ENCODE measurements around the gene KRT82.

The KRT82 gene

DNA sequence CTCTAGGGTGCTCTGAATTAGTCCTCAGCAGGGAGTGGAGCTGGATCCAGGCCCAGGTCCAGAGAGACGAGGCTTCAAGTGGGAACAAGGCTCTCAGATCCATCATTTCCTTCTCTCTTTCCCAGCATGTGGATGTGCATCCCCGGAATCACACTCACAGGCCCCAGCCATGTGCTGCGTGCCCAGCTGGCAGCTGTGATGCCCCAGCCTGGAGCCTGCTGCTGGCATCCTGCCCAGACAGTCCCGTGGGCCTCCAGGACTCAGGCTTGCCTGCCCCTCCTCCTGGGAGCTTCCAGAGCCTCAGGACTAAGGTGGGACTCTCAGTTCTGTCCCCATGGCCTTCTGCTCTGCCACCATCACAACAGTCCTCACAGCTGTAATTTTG is 14.5 kb downstream of the KRT82 start:
- H3K4me3 ChIP-seq (ENCODE audit: low read depth, low read length) = no peak overlapping the region
- TF ChIP-seq, protein P1, sequence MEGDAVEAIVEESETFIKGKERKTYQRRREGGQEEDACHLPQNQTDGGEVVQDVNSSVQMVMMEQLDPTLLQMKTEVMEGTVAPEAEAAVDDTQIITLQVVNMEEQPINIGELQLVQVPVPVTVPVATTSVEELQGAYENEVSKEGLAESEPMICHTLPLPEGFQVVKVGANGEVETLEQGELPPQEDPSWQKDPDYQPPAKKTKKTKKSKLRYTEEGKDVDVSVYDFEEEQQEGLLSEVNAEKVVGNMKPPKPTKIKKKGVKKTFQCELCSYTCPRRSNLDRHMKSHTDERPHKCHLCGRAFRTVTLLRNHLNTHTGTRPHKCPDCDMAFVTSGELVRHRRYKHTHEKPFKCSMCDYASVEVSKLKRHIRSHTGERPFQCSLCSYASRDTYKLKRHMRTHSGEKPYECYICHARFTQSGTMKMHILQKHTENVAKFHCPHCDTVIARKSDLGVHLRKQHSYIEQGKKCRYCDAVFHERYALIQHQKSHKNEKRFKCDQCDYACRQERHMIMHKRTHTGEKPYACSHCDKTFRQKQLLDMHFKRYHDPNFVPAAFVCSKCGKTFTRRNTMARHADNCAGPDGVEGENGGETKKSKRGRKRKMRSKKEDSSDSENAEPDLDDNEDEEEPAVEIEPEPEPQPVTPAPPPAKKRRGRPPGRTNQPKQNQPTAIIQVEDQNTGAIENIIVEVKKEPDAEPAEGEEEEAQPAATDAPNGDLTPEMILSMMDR (IDR thresholded peaks at IDR 0.05; ENCODE audit: low read depth, low read length) = no peak

DNA sequence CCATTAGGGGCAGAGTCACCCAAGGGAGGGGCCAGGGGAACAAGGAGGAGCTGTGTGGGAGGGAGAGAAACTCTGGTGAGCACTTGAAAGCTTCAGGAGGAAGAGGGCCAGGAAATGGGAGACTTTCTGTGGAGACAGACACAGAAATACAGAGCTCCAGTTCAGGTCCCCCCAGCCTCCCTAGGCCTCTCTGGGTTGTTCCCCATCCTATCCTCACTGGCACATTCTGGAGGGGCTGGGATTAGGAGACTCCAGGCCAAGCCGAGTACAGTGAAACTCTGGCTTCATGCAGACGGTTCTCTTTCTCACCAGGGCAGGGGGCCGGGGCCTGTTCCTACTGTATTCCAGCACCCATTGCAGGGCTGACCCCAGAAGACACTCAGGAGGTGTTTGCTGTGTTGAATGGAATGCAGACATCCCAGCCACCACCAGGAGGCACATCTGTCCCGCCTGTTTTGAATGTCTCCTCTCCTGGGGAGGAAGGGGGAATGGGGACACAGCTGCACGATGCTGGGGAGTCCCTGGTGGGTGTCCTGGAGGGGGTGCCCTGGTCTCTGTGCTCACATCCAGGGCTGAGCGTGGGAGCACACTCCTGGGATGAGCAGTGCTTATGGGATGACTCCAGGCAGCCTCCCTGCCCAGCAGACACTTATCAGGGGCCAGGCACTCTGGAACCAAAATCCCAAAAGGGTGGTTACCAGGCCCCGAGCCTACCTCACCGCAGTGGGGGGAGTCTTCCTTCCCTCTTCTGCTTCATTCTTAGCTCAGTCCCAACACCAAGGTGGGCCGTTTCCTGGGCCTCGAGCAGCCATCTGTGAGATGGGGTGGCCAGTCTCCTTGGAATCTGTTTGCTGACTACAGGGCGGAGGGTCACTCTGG is 15.2 kb downstream of the KRT82 start:
- TF ChIP-seq, protein P1 (IDR thresholded peaks at IDR 0.05; ENCODE audit: low read depth, low read length) = peak; percentile 52; the same call in 1 of the 2 replicates
- no peak overlapping the region for H3K4me3 ChIP-seq (ENCODE audit: low read depth, low read length)

DNA sequence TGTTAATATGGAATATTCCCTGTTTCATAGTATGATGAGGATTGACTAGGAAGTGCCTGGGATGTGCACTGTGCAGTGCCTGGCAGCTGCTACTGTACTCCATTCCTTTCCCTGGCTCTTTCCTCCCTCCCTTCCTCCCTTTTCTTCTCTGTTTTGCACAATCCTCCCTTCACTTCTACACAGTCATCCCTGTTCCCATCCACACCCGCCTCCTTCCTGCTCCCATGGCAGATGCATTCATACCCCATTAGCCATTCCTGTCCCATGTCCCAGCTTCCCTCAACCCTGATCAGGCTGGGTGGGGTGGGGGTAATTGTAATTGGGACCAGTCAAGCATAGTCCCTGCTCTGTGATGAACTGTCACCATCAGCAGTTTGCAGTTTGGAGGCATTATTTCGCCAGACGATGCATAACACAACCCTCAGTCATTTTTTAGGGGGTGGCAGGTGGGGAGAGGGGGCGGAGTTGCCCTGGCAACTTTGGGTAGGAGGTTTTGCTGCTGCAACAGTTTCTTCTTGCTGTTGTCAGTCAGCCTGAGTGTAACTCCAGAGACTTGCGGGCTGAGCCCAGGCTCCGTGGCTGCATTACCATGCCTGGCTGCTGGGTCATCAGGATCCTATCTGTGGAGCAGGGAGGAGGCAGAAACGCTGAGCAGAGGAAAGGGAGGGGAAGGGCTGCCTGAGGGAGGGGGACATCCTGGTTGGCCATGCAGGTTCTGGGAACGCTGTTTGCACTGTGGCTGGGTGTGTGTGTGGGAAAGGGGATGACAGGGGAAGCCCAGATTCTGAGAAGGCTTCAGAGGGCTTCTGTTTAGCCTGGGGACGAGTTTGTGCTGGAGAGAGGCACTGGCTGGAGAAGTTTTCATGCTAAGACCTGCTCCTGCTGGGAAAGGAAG is 16.6 kb downstream of the KRT82 start:
- no peak overlapping the region for H3K4me3 ChIP-seq (ENCODE audit: low read depth, low read length)
- TF ChIP-seq, protein P1 (IDR thresholded peaks at IDR 0.05; ENCODE audit: low read depth, low read length) = no peak

DNA sequence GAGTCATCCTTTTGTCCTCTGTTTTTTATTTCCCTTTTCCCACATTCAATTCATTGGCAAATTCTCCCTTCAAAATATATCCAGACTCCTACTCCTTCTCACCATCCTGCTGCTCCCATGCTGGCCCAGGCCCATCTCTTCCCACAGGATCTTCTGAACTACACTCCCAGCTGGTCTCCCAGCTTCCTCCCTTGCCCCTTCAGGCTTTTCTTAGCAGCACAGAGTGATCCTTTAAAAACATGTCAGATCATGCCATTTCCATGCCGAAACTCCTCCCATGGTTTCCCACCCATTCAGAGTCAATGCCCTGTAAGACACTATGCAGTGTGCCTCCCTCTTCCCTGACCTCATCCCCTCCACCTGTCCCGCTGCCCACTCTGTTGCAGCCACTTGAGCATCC is 18.3 kb downstream of the KRT82 start:
- TF ChIP-seq, protein P1 (IDR thresholded peaks at IDR 0.05; ENCODE audit: low read depth, low read length) = no peak
- H3K4me3 ChIP-seq (ENCODE audit: low read depth, low read length) = no peak overlapping the region

DNA sequence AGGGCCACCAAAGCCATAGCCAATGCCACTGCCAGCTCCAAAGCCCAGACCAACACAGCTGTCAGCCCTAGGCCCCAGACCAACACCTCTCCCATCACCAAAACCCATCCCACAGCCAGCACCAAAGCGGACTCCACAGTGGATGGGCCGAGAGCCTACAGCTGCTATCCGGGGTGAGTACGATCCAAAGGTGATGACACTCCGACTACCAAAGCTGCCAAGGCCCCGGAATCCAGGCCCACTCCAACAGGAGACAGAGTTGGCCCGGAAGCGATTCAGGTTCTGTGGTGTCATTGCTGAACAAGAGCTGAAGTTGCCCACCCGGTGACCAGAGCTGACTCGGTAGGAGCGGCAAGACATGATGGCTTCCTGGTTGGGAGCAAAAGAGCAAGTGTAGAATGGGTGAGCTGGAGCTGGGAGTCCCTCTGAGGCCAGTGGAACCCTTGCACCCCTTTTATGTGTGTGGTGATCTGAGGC is 20.9 kb downstream of the KRT82 start, which contains the start of gene KRT84:
Gene KRT84, minus strand, starts transcription at position 427 of the 477 bp plus-strand sequence. Its CDS starts 67 bp downstream, at position 360.
- TF ChIP-seq, protein P1 (IDR thresholded peaks at IDR 0.05; ENCODE audit: low read depth, low read length) = no peak

DNA sequence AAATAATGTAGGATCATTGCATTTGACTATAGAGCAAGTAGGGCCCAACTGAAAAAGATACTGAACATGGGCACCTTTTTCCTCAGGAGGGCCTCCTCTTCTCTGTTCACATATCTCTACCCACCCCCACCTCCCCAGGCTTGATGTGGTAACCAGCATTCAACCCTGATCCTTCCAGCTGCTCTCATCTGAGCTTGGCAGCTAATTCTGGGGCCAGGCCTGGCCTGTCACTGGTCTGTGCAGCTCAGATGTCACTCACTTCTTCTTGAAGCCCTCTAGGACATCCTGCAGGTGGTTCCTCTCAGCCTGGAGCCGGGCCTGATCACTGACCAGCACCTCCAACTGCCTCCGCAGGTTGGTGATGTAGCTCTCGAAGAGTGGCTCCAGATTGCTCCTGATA is 22.8 kb downstream of the KRT82 start:
- TF ChIP-seq, protein P1 (IDR thresholded peaks at IDR 0.05; ENCODE audit: low read depth, low read length) = no peak
- H3K4me3 ChIP-seq (ENCODE audit: low read depth, low read length) = no peak overlapping the region

More for the DNA sequence above, 20.9 kb downstream of the KRT82 start, which contains the start of gene KRT84:
- no peak within 1 kb of the TSS for H3K4me3 ChIP-seq (ENCODE audit: low read depth, low read length)

Data from WI38 (cell line).